Right lobe of liver (tissue), 4 donors: ENCODE data around the gene GCLM.

ENCODE experiments used
- CTCF ChIP-seq, 4 donors: fragments of 200-600 bp in 3 of 4; fragments of 450-650 bp in 1 of 4; IDR thresholded peaks; one replicate each; pipeline versions ENCODE4 v1.5.1 to v1.8.0; 2016 to 2022; ENCODE audit warnings: antibody characterized with exemption in 4 of 4, mild to moderate bottlenecking in 2 of 4
- POLR2A ChIP-seq: fragments of 450-650 bp; IDR thresholded peaks from one replicate; pipeline ENCODE4 v1.6.1; 2017; ENCODE audit warnings: antibody characterized with exemption, mild to moderate bottlenecking
- donor health status: DM: no; HTN: no; CAD: no.
- donor health status: DM: no; HTN: no; CAD: no.
- donor health status: DM: no; HTN: yes; CAD: no.

GRCh38 chr1:93958032-93958725 lies 48.9 kb upstream of the GCLM start:
- TF ChIP-seq CTCF (IDR thresholded peaks at IDR 0.05), result no peak
- no peak for TF ChIP-seq POLR2A
